Activated CD4-positive, alpha-beta T cell treated with anti-CD3 and anti-CD28 coated beads, Interleukin-2, amount 50 U/mL, for 48 hours (primary cell): ENCODE results near the gene MGP.

Source experiments
- DNase-seq, 2 experiments: peaks; one replicate each; pipeline ENCODE4 v3.0.0-alpha.2; 2020

The MGP gene

GRCh38 chr12:14885718-14886221 lies at the start of gene MGP:
MGP (minus strand) TSS chr12:14885854; CDS start chr12:14885791, 63 bp downstream.
- no peak for DNase-seq

DNA sequence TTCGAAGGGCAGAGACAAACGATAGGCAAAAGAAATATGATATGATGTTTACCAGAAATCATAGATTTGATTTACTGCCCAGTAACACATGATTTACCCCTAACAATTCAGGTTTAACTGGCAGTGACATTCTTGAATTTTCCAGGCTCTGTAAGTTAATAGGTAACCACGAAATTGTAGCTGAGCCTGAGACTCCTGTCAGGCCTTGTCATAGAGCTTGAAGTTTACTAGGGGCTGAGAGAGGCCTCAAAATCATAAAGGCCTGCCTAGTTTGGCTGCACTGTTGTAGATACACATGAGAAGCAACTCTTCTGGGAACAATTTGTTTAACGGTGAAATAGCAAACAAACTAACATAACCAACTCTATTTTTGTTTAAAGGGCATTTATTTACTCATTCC lies 49.4 kb upstream of the MGP start:
- DNase-seq, result no peak

DNA sequence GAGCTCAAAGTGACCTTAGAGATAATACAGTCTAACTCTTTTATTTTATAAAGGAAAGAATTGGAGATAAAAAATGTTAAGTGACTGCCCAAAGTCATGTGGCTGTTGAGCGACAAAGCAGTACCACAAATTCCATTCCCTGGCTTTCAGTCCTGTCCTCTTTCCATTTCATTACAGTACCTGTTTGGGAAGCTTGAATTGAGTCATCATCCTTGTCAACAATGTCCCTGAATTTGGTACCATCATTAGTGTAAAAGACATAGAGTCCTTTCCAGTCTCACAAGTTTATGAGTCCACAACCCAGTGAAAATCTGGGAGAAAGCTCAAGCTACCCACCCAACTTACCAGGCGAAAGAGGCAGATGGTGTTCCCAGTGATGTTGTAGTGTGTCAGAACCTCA lies 48.9 kb upstream of the MGP start:
- DNase-seq, result no peak

DNA sequence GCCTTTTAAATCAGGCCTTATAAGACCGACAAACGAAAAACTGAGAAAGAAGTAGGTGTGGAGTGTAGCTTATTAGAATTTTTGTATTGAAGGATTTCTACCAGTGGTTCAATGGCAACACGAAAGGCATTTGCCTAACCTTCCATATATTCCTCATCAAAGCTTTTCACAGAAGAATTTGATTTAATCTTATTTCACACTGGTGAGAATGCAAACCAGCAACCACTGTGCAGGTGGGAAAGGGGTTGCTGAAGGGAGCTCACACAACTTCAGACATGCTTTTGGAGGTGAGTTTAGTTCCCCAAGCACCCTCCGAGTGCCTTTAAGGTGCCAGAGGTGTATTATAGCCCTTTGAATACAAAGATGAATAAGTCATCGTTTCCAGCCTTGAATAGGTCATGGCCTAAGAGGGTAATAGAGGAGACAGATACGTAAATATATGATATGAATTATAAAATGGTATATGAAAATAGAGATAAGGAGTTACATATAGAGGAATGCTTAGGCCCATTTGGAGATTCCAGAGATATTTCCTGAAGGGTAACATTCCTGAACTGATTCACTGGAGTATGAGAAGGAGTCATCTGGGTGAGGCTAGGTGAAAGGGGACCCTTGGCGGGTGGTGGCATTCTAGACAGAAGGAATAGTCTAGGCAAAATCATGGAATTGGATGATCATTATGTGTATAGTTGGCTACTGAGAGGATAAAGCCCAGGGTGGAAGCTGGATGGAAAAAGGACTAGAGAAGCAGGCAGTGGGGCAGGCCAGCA lies 46.3 kb upstream of the MGP start:
- DNase-seq, result no peak

- DNase-seq, result no peak
These were observed 45.7 kb upstream of the MGP start for GRCh38 chr12:14931359-14931758.

DNA sequence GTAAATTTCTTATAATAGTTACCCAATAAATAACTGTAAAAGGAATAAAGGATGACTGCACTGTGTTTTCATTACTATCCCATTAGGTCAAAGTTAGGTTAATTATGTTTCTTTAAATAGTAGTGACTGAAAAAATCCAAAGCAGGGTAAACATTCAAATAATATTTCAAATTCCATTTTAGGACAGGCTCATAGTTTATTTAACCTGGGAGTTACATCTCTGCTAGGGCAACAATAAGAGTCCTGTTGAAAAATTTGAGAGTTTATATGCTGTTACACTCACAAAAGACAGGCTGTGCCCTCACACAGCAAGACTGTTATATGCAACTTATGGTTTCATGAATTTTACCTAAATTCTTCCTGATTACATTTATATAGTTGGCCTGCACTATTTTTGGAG lies 44.6 kb upstream of the MGP start:
- no peak for DNase-seq

GRCh38 chr12:14928931-14929330 lies 43.3 kb upstream of the MGP start:
- DNase-seq, result no peak

GRCh38 chr12:14927267-14927666 lies 41.6 kb upstream of the MGP start:
- no peak for DNase-seq

GRCh38 chr12:14924541-14924940 lies 38.9 kb upstream of the MGP start:
- no peak for DNase-seq

DNA sequence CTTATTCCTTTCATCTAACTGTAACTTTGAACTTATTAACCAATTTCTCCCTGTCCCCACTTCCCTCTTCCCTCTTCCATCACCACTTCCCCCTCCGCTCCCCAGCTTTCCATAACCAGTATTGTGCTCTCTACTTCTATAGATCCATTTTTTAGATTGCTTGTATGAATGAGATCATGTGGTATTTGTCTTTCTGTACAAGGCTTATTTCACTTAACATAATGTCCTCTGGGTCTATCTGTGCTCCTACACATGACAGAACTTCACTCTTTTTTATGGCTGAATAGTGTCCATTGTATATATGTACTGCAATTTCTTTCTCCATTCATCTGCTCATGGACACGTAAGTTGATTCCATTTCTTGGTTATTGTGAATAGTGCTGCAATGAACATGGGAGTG lies 38.3 kb upstream of the MGP start:
- DNase-seq, result no peak

DNA sequence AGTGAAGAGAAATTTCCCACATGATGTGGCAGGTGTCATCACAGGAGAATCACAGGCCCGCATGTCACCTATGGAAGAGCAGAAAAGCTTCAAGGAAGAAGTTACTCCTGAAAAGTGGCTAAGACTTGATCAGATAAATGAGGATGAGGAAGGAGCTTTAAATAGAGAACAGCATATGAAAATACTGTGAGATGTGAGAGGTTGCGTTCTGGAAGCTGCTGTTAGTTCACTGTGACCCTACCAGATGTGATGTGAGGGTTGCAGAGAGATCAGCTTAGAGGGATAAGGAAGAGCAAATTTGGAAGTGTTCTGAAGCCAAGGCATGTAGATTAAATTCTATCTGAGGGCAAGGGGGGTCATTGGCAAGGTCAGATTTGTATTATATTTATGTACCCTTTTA lies 35.6 kb upstream of the MGP start:
- DNase-seq, result no peak

- DNase-seq, result no peak
These were observed 34.9 kb upstream of the MGP start for GRCh38 chr12:14920475-14921126.

DNA sequence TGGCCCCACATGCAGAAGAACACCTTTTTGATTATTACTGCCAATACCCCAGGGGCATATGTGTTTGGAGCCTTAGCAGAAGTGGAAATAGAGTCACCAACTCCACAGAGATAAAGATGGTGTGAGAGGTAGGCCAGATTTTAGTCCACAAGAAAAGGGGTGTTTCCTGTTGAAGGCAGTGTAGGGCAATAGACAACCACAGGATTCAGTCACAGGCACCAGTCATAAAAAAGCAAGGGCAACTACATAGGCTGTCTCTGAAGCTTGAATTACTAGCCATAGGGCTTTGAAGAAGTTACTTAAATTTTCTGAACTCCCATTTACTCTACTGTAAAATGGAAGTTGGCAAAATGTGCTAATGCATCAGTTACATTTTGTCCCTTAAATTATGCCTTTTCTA lies 33.8 kb upstream of the MGP start:
- no peak for DNase-seq

GRCh38 chr12:14915736-14916135 lies 30.1 kb upstream of the MGP start:
- DNase-seq, result no peak

DNA sequence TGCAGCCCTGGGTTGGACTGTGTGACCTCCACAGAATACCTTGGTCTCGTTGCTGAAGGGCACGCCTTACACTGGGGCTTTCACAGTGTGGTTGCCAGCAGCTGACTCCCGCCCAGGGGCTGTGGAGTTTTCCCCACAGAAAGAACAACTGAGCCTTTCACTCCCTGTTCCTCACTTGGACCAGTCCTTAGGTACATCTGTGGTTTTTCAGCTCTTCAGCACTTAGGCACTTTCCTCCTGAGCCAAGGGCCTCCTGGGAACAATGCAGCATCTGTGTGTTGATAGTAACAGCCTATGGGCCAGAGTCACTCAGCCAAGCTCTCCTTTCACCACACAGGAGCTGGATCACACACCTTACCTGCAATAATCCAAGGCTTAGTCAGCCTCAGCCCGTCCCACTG lies 27.7 kb upstream of the MGP start:
- no peak for DNase-seq

DNA sequence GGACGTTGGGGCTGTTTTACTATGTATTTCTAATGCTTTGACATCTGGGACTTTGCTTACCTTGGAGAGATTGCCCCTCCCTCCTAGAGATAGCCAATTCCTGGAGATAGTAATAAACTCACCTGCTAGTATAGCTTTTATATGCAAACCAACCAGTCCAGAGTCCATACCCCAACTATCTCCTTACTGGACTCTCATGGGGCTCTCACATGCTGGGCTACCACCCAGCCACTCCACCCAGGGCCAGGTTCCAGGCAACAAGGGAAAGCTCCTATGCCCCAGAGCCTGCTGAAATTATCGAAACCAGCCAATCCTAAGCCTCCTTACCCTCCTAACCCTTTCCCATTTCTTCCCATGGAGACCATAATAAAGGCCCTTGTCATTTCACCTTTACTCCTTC lies 25.5 kb upstream of the MGP start:
- no peak for DNase-seq

- peak; percentile 40 to 61 for DNase-seq
These were observed 24.6 kb upstream of the MGP start for GRCh38 chr12:14910090-14910915.

GRCh38 chr12:14907953-14908352 lies 22.3 kb upstream of the MGP start:
- no peak for DNase-seq

DNA sequence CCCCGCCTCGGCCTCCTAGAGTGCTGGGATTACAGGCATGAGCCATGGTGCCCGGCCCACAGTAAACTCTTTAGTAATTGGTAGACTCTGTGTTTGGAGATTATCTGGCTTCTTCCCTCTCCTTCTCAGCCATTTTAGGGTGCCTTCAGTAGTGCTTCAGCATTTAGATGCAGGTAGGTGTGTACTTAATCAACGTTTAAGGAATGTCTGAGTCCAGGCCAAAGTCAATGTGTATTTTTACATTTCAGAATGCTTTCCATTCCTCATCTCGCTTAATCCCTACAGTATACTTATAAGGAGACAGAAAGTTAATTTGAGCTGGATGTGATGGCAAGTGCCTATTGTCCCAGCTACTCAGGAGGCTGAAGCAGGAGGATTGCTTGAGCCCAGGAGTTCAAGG lies 20.5 kb upstream of the MGP start:
- no peak for DNase-seq

GRCh38 chr12:14905269-14906004 lies 19.8 kb upstream of the MGP start:
- DNase-seq, result no peak

- DNase-seq, result no peak
These were observed 19.2 kb upstream of the MGP start for GRCh38 chr12:14904854-14905253.

DNA sequence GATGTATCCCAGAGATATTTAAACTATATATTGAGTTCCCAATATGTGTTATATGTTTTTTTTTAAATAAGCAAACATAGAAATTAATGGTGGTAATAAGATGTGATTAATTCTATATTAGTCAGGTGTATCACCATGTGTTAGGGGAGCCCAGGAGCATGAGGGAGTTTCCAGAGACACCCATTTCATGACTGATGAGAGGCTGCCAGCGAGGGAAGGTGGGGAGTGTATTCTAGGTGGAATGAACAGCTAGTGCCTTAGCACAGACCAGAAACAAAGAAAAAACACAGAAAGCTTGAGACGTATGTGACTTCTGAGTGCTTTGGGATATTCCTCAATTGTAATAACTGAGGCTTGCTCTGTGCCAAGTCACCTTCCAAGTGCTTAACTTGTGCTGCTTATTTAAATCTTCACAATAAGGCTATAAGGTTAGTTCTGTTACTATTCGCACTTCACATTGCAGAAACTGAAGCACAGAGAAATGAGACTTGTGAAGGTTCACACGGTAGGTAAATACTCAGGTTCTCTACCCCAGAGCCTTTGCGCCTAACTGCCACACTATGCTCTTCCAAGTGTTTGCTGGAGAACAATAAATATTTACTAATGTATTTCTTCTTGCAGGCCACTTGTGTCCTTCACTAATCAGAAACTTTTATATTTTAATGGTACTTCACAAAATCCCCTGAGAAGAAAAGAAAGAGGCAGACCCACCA lies 17.9 kb upstream of the MGP start:
- no peak for DNase-seq
